Measurements from ENCODE around the gene SARNP.

GRCh38 chr12:55788546-55788945 is 29.0 kb downstream of the SARNP start:
- TF ChIP-seq CTCF (IDR thresholded peaks at IDR 0.05), result no peak
- no peak for TF ChIP-seq POLR2A (IDR thresholded peaks at IDR 0.05)
- no peak for TF ChIP-seq EP300 (IDR thresholded peaks at IDR 0.05)
